ENCODE data around the gene RIPOR3.

The RIPOR3 gene

DNA sequence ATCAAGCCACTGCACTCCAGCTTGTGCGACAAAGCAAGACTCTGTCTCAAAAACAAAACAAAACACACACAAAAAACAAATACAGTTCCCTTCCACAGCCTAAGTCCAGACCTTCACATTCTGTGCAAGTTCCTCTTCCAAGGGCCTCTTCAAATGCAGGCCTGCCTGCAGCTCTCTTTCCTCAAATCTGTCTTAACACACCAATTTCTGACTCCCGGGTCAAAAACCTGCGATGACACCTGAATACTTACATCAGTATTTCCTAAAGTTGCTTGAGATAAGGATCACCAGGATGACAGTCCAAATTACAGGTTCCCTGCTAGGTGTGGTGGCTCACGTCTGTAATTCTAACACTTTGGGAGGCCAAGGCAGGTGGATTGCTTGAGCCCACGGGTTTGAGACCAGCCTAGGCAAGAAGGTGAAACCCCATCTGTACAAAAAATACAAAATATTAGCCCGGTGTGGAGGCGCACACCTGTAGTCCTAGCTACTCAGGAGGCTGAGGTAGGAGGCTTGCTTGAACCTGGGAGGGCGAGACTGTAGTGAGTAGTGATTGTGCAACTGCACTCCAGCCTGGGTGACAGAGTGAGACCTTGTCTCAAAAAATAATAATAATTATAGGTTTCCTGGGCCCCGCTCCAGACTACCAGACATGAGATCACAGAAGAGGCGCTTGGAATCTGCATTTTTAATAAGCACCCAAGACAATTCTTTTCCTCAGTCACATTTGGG, 31.2 kb upstream of the RIPOR3 start:
- H3K27ac ChIP-seq, result no peak overlapping the region
- TF ChIP-seq ZFX (IDR thresholded peaks at IDR 0.05; ENCODE audit: borderline replicate concordance), result no peak
- TF ChIP-seq, protein P1, sequence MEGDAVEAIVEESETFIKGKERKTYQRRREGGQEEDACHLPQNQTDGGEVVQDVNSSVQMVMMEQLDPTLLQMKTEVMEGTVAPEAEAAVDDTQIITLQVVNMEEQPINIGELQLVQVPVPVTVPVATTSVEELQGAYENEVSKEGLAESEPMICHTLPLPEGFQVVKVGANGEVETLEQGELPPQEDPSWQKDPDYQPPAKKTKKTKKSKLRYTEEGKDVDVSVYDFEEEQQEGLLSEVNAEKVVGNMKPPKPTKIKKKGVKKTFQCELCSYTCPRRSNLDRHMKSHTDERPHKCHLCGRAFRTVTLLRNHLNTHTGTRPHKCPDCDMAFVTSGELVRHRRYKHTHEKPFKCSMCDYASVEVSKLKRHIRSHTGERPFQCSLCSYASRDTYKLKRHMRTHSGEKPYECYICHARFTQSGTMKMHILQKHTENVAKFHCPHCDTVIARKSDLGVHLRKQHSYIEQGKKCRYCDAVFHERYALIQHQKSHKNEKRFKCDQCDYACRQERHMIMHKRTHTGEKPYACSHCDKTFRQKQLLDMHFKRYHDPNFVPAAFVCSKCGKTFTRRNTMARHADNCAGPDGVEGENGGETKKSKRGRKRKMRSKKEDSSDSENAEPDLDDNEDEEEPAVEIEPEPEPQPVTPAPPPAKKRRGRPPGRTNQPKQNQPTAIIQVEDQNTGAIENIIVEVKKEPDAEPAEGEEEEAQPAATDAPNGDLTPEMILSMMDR (IDR thresholded peaks at IDR 0.05), result no peak

DNA sequence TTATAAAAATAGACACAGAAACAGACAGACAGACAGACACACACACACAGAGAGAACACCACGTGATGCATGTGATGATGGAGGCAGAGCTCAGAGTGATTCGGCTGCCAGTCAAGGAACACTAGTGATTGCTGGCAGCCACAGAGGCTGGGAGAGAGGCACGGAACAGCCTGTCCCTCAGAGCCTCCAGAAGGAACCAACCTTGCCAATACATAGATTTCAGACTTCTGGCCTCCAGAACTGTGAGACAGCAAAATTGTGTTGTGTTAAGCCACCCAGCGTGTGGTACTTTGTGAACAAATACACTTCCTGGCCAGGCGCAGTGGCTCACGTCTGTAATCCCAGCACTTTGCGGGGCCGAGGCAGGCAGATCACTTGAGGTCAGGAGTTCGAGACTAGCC, 30.5 kb upstream of the RIPOR3 start:
- H3K27ac ChIP-seq, result no peak overlapping the region
- TF ChIP-seq ZFX (IDR thresholded peaks at IDR 0.05; ENCODE audit: borderline replicate concordance), result no peak
- TF ChIP-seq, protein P1 (IDR thresholded peaks at IDR 0.05), result no peak

DNA sequence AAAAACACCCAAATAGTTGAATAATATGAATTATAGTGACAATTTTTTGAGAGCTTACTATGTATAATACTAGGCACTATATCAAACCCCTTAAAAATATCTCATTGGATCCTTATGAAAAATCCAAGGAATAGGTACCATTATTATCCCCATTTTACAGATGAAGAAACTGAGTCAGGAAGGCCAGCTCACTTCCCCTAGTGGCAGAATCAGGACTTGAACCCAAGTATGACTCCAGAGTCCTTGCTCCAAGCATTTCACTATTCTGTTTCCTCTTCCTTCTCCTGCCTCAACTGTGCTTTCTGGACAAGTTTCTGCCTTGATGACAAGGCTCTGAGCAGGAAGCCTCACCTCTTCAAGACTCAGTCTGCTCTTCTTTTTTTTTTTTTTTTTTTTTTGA, 29.2 kb upstream of the RIPOR3 start:
- H3K27ac ChIP-seq, result no peak overlapping the region
- no peak for TF ChIP-seq ZFX (IDR thresholded peaks at IDR 0.05; ENCODE audit: borderline replicate concordance)
- TF ChIP-seq, protein P1 (IDR thresholded peaks at IDR 0.05), result no peak

DNA sequence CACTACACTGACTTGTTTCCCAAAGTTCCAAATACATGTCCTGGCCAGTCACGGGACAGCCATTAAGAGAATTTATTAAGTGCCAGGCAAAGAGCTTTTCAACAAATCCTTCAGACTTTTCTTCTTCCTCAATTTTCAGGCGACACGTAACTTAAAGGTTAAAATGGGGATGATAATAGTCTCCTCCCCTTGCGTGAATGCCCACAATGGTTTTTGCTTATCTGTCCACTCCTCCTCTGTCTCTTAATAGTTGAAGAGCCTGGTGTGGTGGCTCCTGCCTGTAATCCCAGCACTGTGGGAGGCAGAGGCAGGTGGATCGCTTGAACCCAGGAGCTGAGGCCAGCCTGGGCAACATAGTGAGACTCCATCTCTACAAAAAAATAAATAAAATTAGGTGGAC, 28.7 kb upstream of the RIPOR3 start:
- TF ChIP-seq, protein P1 (IDR thresholded peaks at IDR 0.05), result no peak
- no peak for TF ChIP-seq ZFX (IDR thresholded peaks at IDR 0.05; ENCODE audit: borderline replicate concordance)
- H3K27ac ChIP-seq, result no peak overlapping the region

DNA sequence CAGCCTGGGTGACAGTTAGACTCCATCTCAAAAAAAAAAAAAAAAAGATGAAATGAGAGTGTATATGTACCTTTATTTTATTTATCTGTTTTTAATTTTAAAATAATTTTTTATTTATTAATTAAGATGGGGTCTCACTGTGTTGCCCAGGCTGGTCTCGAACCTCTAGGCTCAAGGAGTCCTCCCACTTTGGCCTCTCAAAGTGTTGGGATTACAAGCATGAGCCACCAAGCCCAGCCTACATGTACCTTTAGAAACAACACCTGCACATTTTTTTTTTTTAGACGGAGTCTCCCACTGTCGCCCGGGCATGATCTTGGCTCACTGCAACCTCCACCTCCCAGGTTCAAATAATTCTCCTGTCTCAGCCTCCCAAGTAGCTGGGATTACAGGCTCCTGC, 28.0 kb upstream of the RIPOR3 start:
- no peak overlapping the region for H3K27ac ChIP-seq
- no peak for TF ChIP-seq ZFX (IDR thresholded peaks at IDR 0.05; ENCODE audit: borderline replicate concordance)
- TF ChIP-seq, protein P1 (IDR thresholded peaks at IDR 0.05), result no peak

DNA sequence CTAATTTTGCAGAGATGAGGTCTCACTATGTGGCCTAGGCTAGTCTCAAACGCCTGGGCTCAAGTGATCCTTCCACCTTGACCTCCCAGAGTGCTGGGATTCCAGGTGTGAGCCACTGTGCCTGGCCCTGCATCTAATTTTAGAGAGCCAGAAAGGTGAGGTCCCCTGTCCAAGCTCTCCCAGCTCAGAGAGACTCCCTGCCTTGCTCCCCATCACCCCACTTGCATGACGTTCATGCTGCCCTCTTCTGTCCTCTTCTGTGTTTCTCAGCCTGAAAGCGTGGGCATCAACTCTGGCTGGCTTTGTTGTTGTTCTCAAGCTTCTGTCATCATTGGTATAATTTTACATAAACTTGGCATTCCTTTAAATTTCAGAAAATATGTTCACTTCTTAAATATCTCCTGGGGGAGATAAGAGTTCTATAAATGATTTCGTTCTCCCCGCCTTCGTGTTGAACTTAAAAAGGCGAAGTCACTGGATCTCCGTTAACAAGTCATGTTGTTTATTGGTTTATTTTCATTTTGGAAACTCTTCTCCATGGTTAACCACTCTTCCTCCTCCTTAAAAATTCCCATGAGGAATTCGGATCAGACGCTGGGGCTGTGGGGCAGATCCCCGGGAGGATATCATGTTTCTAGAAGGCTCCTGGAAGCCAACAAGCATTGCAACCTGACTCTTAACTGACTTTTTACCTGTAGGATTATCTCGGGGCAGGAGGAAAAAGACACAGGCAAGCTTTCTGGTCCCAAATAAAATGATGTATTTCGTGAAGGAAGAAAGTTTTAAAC, 26.8 kb upstream of the RIPOR3 start:
- TF ChIP-seq ZFX (IDR thresholded peaks at IDR 0.05; ENCODE audit: borderline replicate concordance), result no peak
- TF ChIP-seq, protein P1 (IDR thresholded peaks at IDR 0.05), result no peak
- H3K27ac ChIP-seq, result no peak overlapping the region

DNA sequence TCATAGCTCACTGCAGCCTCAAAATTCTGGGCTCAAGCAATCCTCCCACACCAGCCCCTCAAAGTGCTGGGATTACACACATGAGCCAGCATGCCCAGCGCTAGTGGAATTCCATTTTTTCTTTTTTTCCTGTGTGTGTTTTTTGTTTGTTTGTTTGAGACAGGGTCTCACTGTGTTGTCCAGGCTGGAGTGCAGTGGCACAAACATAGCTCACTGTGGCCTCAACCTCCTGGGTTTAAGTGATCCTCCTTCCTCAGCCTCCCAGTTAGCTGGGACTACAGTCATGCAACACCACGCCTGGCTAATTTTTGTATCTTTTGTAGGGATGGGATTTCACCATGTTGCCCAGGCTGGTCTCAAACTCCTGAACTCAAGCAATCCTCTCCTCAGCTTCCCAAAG, 26.0 kb upstream of the RIPOR3 start:
- no peak for TF ChIP-seq ZFX (IDR thresholded peaks at IDR 0.05; ENCODE audit: borderline replicate concordance)
- TF ChIP-seq, protein P1 (IDR thresholded peaks at IDR 0.05), result no peak
- no peak overlapping the region for H3K27ac ChIP-seq

Measured in 22Rv1 (cell line).